GM18507 (cell line): ENCODE measurements around the gene VAV3.
"Not testable (repeated sequence)": the region's sequence is repeated elsewhere in the genome, so short reads cannot be mapped to it uniquely, and the experiment has no call there.

ENCODE experiments used
- DNase-seq: peaks from one replicate; pipeline ENCODE4 v3.0.0; 2011; ENCODE audit warnings: low read depth; ENCODE audit not compliant: insufficient read length; ENCODE audit errors: extremely low spot score
- FAIRE-seq: peaks from 2 replicates; lab custom pipeline; 2011; peaks lifted over from hg19 to GRCh38; lab: Jason Lieb, UNC

Gene VAV3

GRCh38 chr1:107862064-107862463, 102.9 kb downstream of the VAV3 start:
- no peak for FAIRE-seq
- no peak for DNase-seq

- no peak for FAIRE-seq
- no peak for DNase-seq
These were observed 106.7 kb downstream of the VAV3 start for GRCh38 chr1:107858323-107858722.

GRCh38 chr1:107851418-107851817, 113.6 kb downstream of the VAV3 start:
- DNase-seq = no peak
- FAIRE-seq = no peak

GRCh38 chr1:107844541-107845194, 120.3 kb downstream of the VAV3 start:
- not testable (repeated sequence) for FAIRE-seq, DNase-seq

- no peak for DNase-seq
- no peak for FAIRE-seq
These were observed 121.0 kb downstream of the VAV3 start for GRCh38 chr1:107843989-107844388.

- FAIRE-seq = no peak
- DNase-seq = no peak
These were observed 122.7 kb downstream of the VAV3 start for GRCh38 chr1:107842241-107842640.

- FAIRE-seq (no peak), DNase-seq (no peak)
These were observed 124.3 kb downstream of the VAV3 start for GRCh38 chr1:107840725-107841124.

GRCh38 chr1:107838056-107838455, 126.9 kb downstream of the VAV3 start:
- no peak for FAIRE-seq

GRCh38 chr1:107835151-107835670, 129.8 kb downstream of the VAV3 start:
- DNase-seq (no peak), FAIRE-seq (no peak)

More at GRCh38 chr1:107838056-107838455, 126.9 kb downstream of the VAV3 start:
- DNase-seq = no peak

GRCh38 chr1:107833061-107833460, 131.9 kb downstream of the VAV3 start:
- no peak for DNase-seq
- FAIRE-seq = no peak

GRCh38 chr1:107831921-107832320, 133.1 kb downstream of the VAV3 start:
- FAIRE-seq (no peak), DNase-seq (no peak)

- DNase-seq = no peak
These were observed 134.5 kb downstream of the VAV3 start for GRCh38 chr1:107830526-107830925.

GRCh38 chr1:107830075-107830474, 134.9 kb downstream of the VAV3 start:
- DNase-seq (no peak), FAIRE-seq (no peak)

More at GRCh38 chr1:107830526-107830925, 134.5 kb downstream of the VAV3 start:
- no peak for FAIRE-seq

GRCh38 chr1:107829036-107829770, 135.8 kb downstream of the VAV3 start:
- DNase-seq = no peak
- FAIRE-seq = no peak

GRCh38 chr1:107824946-107825345, 140.0 kb downstream of the VAV3 start:
- FAIRE-seq = no peak
- DNase-seq = no peak

- no peak for FAIRE-seq
These were observed 143.6 kb downstream of the VAV3 start for GRCh38 chr1:107821340-107821739.

GRCh38 chr1:107820801-107821200, 144.2 kb downstream of the VAV3 start:
- no peak for FAIRE-seq
- DNase-seq = no peak

More at GRCh38 chr1:107821340-107821739, 143.6 kb downstream of the VAV3 start:
- DNase-seq = no peak

GRCh38 chr1:107817935-107818334, 147.0 kb downstream of the VAV3 start:
- DNase-seq (no peak), FAIRE-seq (no peak)

- no peak for DNase-seq
- no peak for FAIRE-seq
These were observed 147.8 kb downstream of the VAV3 start for GRCh38 chr1:107817206-107817605.

GRCh38 chr1:107810291-107810951, 154.6 kb downstream of the VAV3 start:
- no peak for FAIRE-seq
- DNase-seq = no peak
